ENCODE measurements around the gene CCDC93.
A peak's percentile ranks its signal among the peaks of the same experiment; 100 is the strongest.

CCDC93 gene

DNA sequence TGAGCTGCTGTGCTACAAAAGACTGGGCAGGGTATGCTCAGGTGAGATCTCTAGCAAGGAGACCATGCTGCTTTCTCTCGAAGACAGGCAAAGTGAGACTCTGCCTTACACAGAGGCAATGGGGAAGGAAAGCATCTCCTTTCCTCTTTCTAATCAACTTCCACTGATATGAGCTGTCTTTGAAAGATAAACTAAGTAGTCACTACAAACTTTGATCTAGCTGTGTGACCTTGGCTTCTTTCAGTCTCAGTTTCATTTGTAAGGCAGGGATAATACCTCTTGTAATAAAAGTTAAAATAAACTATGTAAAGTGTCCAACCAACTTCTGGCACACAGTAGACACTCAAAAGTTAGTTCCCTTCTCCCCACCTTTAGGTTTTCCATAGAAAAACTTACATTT is 7.5 kb downstream of the CCDC93 start:
- H2BK120ac ChIP-seq (ENCODE audit: low read depth, low read length), result no peak overlapping the region
- H3K27me3 ChIP-seq (ENCODE audit: control insufficient read depth in 1 of 2, insufficient read depth in 1 of 2, low read length in 2 of 2), result no peaks in the 10 kb centered on the region
- no peak overlapping the region for H4K8ac ChIP-seq (ENCODE audit: low read length)
- H3K18ac ChIP-seq (ENCODE audit: low read depth in 1 of 2, low read length in 2 of 2), result no peak overlapping the region
- no peak overlapping the region for H2BK15ac ChIP-seq (ENCODE audit: low read depth, poor library complexity, severe bottlenecking)
- H3K9me3 ChIP-seq (ENCODE audit: control insufficient read depth, low read length), result no peaks in the 10 kb centered on the region
- H3K36me3 ChIP-seq (ENCODE audit: control insufficient read depth in 1 of 2, insufficient read depth in 2 of 2, low read depth in 1 of 2, low read length in 2 of 2), result peaks cover 29 to 71% of the 10 kb centered on the region in 2 experiments
- peaks cover 28% of the 10 kb centered on the region for H3K79me1 ChIP-seq (replicated peaks; ENCODE audit: low read length, poor library complexity, severe bottlenecking)
- H2BK12ac ChIP-seq (ENCODE audit: low read length in 2 of 2), result no peak overlapping the region
- DNase-seq, result no peak
- H3K27ac ChIP-seq (ENCODE audit: low read length, poor library complexity, severe bottlenecking), result no peak overlapping the region
- H2AK5ac ChIP-seq (ENCODE audit: low read length, severe bottlenecking), result no peak overlapping the region
- H3K4ac ChIP-seq (ENCODE audit: low read depth in 1 of 2, low read length in 2 of 2), result no peak overlapping the region
- WGBS, result 100% methylated on average over 1 of the region's 1 CpG
- H3K4me1 ChIP-seq (ENCODE audit: control insufficient read depth, insufficient read depth, low read depth, low read length), result peaks cover 4% of the 10 kb centered on the region
- H3K23ac ChIP-seq (ENCODE audit: low read length in 2 of 2), result no peak overlapping the region
- H3K4me3 ChIP-seq (ENCODE audit: insufficient read depth in 1 of 2, low read depth in 1 of 2, low read length in 2 of 2), result no peak overlapping the region
- H2BK5ac ChIP-seq (ENCODE audit: low read depth, low read length, poor library complexity, severe bottlenecking), result no peak overlapping the region
- no peak overlapping the region for H3K4me2 ChIP-seq (ENCODE audit: low read length, poor library complexity, severe bottlenecking)
- H3K9ac ChIP-seq (ENCODE audit: low read length), result no peak overlapping the region
- H3K14ac ChIP-seq (ENCODE audit: low read length in 2 of 2), result no peak overlapping the region
- no peak overlapping the region for H4K91ac ChIP-seq (ENCODE audit: low read length)
- no peak overlapping the region for H2AFZ ChIP-seq (ENCODE audit: low read depth, low read length)

DNA sequence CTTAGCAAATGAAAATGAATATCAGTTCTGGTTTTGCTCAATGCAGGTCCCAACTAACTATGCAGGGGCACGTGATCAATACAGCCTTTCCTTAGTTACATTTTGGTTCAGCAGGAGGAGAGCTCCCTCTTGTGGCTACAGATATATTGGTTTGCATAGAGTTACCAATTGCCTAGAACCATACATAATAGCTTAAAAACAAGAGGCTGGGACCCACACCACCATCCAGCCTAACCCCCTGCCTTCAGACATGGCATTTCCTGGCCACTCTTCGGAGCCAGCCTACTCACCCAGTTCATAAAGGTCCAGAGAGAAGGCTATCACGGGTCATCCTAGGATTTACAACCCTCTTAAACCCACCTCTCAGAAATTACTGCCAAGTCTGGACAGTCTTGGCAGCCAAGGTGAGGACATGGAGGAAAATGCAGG is 10.5 kb downstream of the CCDC93 start:
- H3K18ac ChIP-seq (ENCODE audit: low read depth in 1 of 2, low read length in 2 of 2), result no peak overlapping the region
- peak overlapping the region; percentile 43 for H3K9ac ChIP-seq (ENCODE audit: low read length)
- H2BK5ac ChIP-seq (ENCODE audit: low read depth, low read length, poor library complexity, severe bottlenecking), result no peak overlapping the region
- no peak overlapping the region for H3K27ac ChIP-seq (ENCODE audit: low read length, poor library complexity, severe bottlenecking)
- H3K4me1 ChIP-seq (ENCODE audit: control insufficient read depth, insufficient read depth, low read depth, low read length), result peaks cover 4% of the 10 kb centered on the region
- peak overlapping the region; percentile 49 for H2AK5ac ChIP-seq (ENCODE audit: low read length, severe bottlenecking)
- no peaks in the 10 kb centered on the region for H3K27me3 ChIP-seq (ENCODE audit: control insufficient read depth in 1 of 2, insufficient read depth in 1 of 2, low read length in 2 of 2)
- no peak overlapping the region for H4K8ac ChIP-seq (ENCODE audit: low read length)
- DNase-seq, result peak; percentile 88
- H2BK12ac ChIP-seq (ENCODE audit: low read length in 2 of 2), result no peak overlapping the region
- H3K23ac ChIP-seq (ENCODE audit: low read length in 2 of 2), result no peak overlapping the region
- H3K4me2 ChIP-seq (ENCODE audit: low read length, poor library complexity, severe bottlenecking), result no peak overlapping the region
- peaks cover 42% of the 10 kb centered on the region for H3K79me1 ChIP-seq (replicated peaks; ENCODE audit: low read length, poor library complexity, severe bottlenecking)
- H2BK120ac ChIP-seq (ENCODE audit: low read depth, low read length), result no peak overlapping the region
- H2AFZ ChIP-seq (ENCODE audit: low read depth, low read length), result no peak overlapping the region
- no peaks in the 10 kb centered on the region for H3K9me3 ChIP-seq (ENCODE audit: control insufficient read depth, low read length)
- H3K36me3 ChIP-seq (ENCODE audit: control insufficient read depth in 1 of 2, insufficient read depth in 2 of 2, low read depth in 1 of 2, low read length in 2 of 2), result peaks cover 34 to 97% of the 10 kb centered on the region in 2 experiments
- H2BK15ac ChIP-seq (ENCODE audit: low read depth, poor library complexity, severe bottlenecking), result no peak overlapping the region
- no peak overlapping the region for H3K14ac ChIP-seq (ENCODE audit: low read length in 2 of 2)
- H3K4me3 ChIP-seq (ENCODE audit: insufficient read depth in 1 of 2, low read depth in 1 of 2, low read length in 2 of 2), result no peak overlapping the region
- WGBS, result 30% methylated on average over 3 of the region's 3 CpGs
- no peak overlapping the region for H4K91ac ChIP-seq (ENCODE audit: low read length)
- no peak overlapping the region for H3K4ac ChIP-seq (ENCODE audit: low read depth in 1 of 2, low read length in 2 of 2)

DNA sequence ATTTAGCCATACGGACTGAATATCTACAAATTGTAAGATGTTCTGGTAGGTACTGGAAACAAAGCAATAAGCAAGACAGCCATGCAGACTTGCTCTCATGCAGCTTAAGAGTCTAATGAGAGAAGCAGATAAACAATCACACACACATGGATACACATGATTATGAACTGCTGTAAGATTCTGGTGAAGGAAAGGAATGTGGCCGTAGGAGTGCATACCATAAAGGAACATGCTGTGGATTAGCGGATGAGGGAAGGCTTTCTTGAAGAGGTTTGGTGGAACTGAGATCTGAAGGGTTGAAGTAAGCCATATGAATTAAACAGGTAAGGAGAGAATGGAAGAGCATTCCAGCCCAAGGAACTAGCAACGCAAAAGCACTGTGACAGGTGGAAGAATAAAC is 13.8 kb downstream of the CCDC93 start:
- H3K18ac ChIP-seq (ENCODE audit: low read depth in 1 of 2, low read length in 2 of 2), result no peak overlapping the region
- WGBS, result 92% methylated on average over 3 of the region's 4 CpGs
- H3K9ac ChIP-seq (ENCODE audit: low read length), result no peak overlapping the region
- no peak for DNase-seq
- H3K27ac ChIP-seq (ENCODE audit: low read length, poor library complexity, severe bottlenecking), result no peak overlapping the region
- no peak overlapping the region for H4K8ac ChIP-seq (ENCODE audit: low read length)
- H3K36me3 ChIP-seq (ENCODE audit: control insufficient read depth in 1 of 2, insufficient read depth in 2 of 2, low read depth in 1 of 2, low read length in 2 of 2), result peaks cover 26 to 98% of the 10 kb centered on the region in 2 experiments
- H2BK120ac ChIP-seq (ENCODE audit: low read depth, low read length), result no peak overlapping the region
- H3K4me3 ChIP-seq (ENCODE audit: insufficient read depth in 1 of 2, low read depth in 1 of 2, low read length in 2 of 2), result no peak overlapping the region
- H3K4me1 ChIP-seq (ENCODE audit: control insufficient read depth, insufficient read depth, low read depth, low read length), result peaks cover 4% of the 10 kb centered on the region
- no peak overlapping the region for H2BK12ac ChIP-seq (ENCODE audit: low read length in 2 of 2)
- no peaks in the 10 kb centered on the region for H3K9me3 ChIP-seq (ENCODE audit: control insufficient read depth, low read length)
- no peak overlapping the region for H3K14ac ChIP-seq (ENCODE audit: low read length in 2 of 2)
- no peak overlapping the region for H2BK15ac ChIP-seq (ENCODE audit: low read depth, poor library complexity, severe bottlenecking)
- H2BK5ac ChIP-seq (ENCODE audit: low read depth, low read length, poor library complexity, severe bottlenecking), result no peak overlapping the region
- no peak overlapping the region for H3K23ac ChIP-seq (ENCODE audit: low read length in 2 of 2)
- no peak overlapping the region for H2AFZ ChIP-seq (ENCODE audit: low read depth, low read length)
- peaks cover 43% of the 10 kb centered on the region for H3K79me1 ChIP-seq (replicated peaks; ENCODE audit: low read length, poor library complexity, severe bottlenecking)
- H4K91ac ChIP-seq (ENCODE audit: low read length), result no peak overlapping the region
- H3K4me2 ChIP-seq (ENCODE audit: low read length, poor library complexity, severe bottlenecking), result no peak overlapping the region
- H3K4ac ChIP-seq (ENCODE audit: low read depth in 1 of 2, low read length in 2 of 2), result no peak overlapping the region
- no peaks in the 10 kb centered on the region for H3K27me3 ChIP-seq (ENCODE audit: control insufficient read depth in 1 of 2, insufficient read depth in 1 of 2, low read length in 2 of 2)
- H2AK5ac ChIP-seq (ENCODE audit: low read length, severe bottlenecking), result no peak overlapping the region

DNA sequence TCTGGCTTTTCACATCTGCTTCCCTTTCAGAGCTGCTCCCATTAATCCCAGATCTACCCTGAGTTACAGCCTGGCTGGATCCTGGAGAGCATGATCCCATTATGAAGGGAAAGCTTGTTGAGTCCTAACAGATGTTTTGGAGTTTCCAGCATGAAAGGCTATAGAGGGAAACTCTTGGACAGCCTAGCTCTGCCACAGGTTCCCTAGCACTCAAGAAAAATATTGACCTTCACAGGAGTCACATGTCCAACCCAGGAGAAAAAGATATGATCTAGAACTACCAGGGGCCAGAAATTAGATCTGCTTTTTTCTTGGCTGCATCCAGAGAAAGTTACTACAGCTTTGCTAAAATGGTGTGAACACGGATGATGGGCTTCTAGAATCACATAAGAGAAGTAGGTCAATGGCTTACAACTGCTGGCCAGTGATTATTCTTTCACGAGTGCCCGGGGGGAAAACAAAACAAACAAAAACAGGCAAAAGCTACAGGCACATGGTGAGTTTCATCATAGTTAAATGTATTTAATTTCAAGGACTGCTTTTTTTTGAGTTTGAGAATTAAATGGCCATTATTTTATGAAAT is 15.9 kb downstream of the CCDC93 start:
- DNase-seq, result no peak
- WGBS, result 99% methylated on average over 3 of the region's 3 CpGs

More for the DNA sequence above, 15.9 kb downstream of the CCDC93 start:
- no peak overlapping the region for H4K91ac ChIP-seq (ENCODE audit: low read length)
- no peak overlapping the region for H3K23ac ChIP-seq (ENCODE audit: low read length in 2 of 2)
- peaks cover 39% of the 10 kb centered on the region for H3K79me1 ChIP-seq (replicated peaks; ENCODE audit: low read length, poor library complexity, severe bottlenecking)
- no peak overlapping the region for H2AK5ac ChIP-seq (ENCODE audit: low read length, severe bottlenecking)
- no peak overlapping the region for H2BK120ac ChIP-seq (ENCODE audit: low read depth, low read length)
- no peaks in the 10 kb centered on the region for H3K9me3 ChIP-seq (ENCODE audit: control insufficient read depth, low read length)
- no peak overlapping the region for H3K4me3 ChIP-seq (ENCODE audit: insufficient read depth in 1 of 2, low read depth in 1 of 2, low read length in 2 of 2)
- no peak overlapping the region for H3K27ac ChIP-seq (ENCODE audit: low read length, poor library complexity, severe bottlenecking)
- no peak overlapping the region for H3K4me2 ChIP-seq (ENCODE audit: low read length, poor library complexity, severe bottlenecking)
- no peak overlapping the region for H2BK12ac ChIP-seq (ENCODE audit: low read length in 2 of 2)
- H3K14ac ChIP-seq (ENCODE audit: low read length in 2 of 2), result no peak overlapping the region
- H3K18ac ChIP-seq (ENCODE audit: low read depth in 1 of 2, low read length in 2 of 2), result no peak overlapping the region
- H3K4me1 ChIP-seq (ENCODE audit: control insufficient read depth, insufficient read depth, low read depth, low read length), result peaks cover 3% of the 10 kb centered on the region
- peaks cover 29 to 99% of the 10 kb centered on the region in 2 experiments for H3K36me3 ChIP-seq (ENCODE audit: control insufficient read depth in 1 of 2, insufficient read depth in 2 of 2, low read depth in 1 of 2, low read length in 2 of 2)
- H3K9ac ChIP-seq (ENCODE audit: low read length), result no peak overlapping the region
- no peaks in the 10 kb centered on the region for H3K27me3 ChIP-seq (ENCODE audit: control insufficient read depth in 1 of 2, insufficient read depth in 1 of 2, low read length in 2 of 2)
- no peak overlapping the region for H2AFZ ChIP-seq (ENCODE audit: low read depth, low read length)
- H4K8ac ChIP-seq (ENCODE audit: low read length), result no peak overlapping the region
- no peak overlapping the region for H2BK5ac ChIP-seq (ENCODE audit: low read depth, low read length, poor library complexity, severe bottlenecking)
- no peak overlapping the region for H2BK15ac ChIP-seq (ENCODE audit: low read depth, poor library complexity, severe bottlenecking)
- H3K4ac ChIP-seq (ENCODE audit: low read depth in 1 of 2, low read length in 2 of 2), result no peak overlapping the region

All from mesenchymal stem cell (in vitro differentiated cells and primary cell).